Activated CD4-positive, alpha-beta memory T cell treated with anti-CD3 and anti-CD28 coated beads for 36 hours (primary cell): Measurements from ENCODE around the gene SCAF4. TPM values are rescaled to one million over a fixed set of nuclear protein-coding genes. Genes with fewer than 3 reads are reported as not detected.
A peak's percentile ranks its signal among the peaks of the same experiment; 100 is the strongest.

Source experiments
- CTCF ChIA-PET: fragments of 350-600 bp; sonication (Branson Sonifier 250); formaldehyde crosslinking; loops from one replicate; lab custom pipeline; 2021; ENCODE audit warnings: antibody characterized with exemption, inconsistent platforms; lab: Charles Lee
- POLR2A ChIA-PET: fragments of 350-600 bp; sonication (Branson Sonifier 250); formaldehyde crosslinking; loops from one replicate; lab custom pipeline; 2021; ENCODE audit warnings: antibody characterized with exemption; lab: Charles Lee
- DNase-seq: peaks from one replicate; pipeline ENCODE4 v3.0.0-alpha.2; 2020
- H3K27ac Mint-ChIP-seq: one replicate; pipeline ENCODE4 v1.8.0; 2021; ENCODE audit warnings: mixed read lengths
- H3K27me3 Mint-ChIP-seq: one replicate; pipeline ENCODE4 v1.8.0; 2021; ENCODE audit warnings: mixed read lengths
- H3K36me3 Mint-ChIP-seq: one replicate; pipeline ENCODE4 v1.8.0; 2021; ENCODE audit warnings: mixed read lengths
- H3K4me1 Mint-ChIP-seq: one replicate; pipeline ENCODE4 v1.8.0; 2021; ENCODE audit warnings: low read depth, mixed read lengths
- H3K4me3 Mint-ChIP-seq: one replicate; pipeline ENCODE4 v1.8.0; 2021; ENCODE audit warnings: mild to moderate bottlenecking, mixed read lengths
- H3K9me3 Mint-ChIP-seq: one replicate; pipeline ENCODE4 v1.8.0; 2021; ENCODE audit warnings: mixed read lengths
- intact Hi-C: fragments of 100-400 bp; cut with micrococcal nuclease; formaldehyde crosslinking; loops from one replicate; pipeline ENCODE4 v1.15.1; 2023
- total RNA-seq, 2 experiments: library from RNA; stranded (reverse); gene quantifications; one replicate each; pipeline ENCODE4 v1.2.3, GENCODE V29; 2021

SCAF4 gene
- total RNA-seq, 2 experiments from 2014 or later: 38.0 to 39.4 TPM

DNA sequence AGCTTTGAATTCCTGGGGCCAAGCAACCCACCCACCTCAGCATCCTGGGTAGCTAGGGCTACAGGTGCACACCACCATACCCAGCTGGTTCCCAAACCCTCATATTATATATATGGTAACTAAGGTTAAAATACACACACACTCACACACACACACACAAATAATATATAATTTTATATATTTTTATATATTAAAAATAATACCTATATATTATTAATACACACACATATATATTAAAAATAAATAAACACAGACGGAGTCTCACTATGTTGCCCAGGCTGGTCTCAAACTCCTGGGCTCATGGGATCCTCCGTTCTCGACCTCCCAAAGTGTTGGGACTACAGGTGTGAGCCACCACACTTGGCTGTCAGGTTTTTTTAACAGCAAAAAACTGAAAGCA is 31.9 kb downstream of the SCAF4 start:
- Mint-ChIP-seq H3K9me3 (no peaks in the 10 kb centered on the region), H3K27ac (no peak overlapping the region), H3K27me3 (no peaks in the 10 kb centered on the region), H3K36me3 (peaks cover 34% of the 10 kb centered on the region), H3K4me3 (no peak overlapping the region), H3K4me1 (peaks cover 9% of the 10 kb centered on the region)
- no peak for DNase-seq
- ChIA-PET CTCF (no interaction called here), POLR2A (no interaction called here)
- intact Hi-C loops: no loop called here

DNA sequence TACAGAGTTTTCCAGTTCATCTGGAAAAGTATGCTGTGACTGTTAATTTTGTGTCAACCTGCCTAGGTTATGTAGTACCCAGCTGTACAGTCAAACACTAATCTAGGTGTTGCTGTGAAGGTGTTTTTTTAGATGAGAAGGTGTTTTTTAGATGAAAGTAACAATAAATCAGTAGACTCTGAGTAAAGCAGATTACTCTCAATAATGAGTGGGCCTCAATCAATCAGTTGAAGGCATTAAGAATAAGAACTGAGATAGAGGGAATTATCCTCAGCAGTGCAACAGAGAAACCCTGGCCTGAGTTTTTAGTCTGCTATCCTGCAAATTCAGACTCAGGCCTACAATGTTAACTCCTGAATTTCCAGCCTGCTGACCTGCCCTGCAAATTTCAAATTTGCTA is 33.5 kb downstream of the SCAF4 start:
- POLR2A ChIA-PET: no interaction called here
- Mint-ChIP-seq H3K27me3 (no peaks in the 10 kb centered on the region), H3K27ac (no peak overlapping the region), H3K36me3 (peaks cover 44% of the 10 kb centered on the region), H3K4me1 (peaks cover 9% of the 10 kb centered on the region), H3K4me3 (no peak overlapping the region), H3K9me3 (no peaks in the 10 kb centered on the region)
- DNase-seq: no peak
- CTCF ChIA-PET: no interaction called here
- intact Hi-C loops: no loop called here

DNA sequence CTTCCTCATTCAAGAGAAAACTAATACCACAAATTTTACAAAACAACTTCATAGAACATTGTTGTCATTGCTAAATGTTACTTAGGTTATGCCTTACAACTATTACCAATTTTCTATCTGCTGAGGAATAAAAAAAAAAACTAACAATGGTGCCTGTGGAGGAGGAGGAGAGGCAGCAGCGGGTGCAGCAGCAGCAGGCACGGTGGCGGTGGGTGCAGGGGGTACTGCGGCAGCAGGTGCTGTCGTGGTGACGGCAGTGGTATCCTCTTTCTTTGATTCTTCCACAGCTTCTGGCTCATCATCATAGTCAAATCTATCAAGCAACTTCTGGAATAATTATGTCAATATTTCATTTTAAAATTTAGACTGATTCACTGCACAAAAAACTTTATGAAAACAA is 35.5 kb downstream of the SCAF4 start:
- POLR2A ChIA-PET: no interaction called here
- no peaks in the 10 kb centered on the region for H3K9me3 Mint-ChIP-seq
- intact Hi-C loops: no loop called here
- H3K4me3 Mint-ChIP-seq: no peak overlapping the region
- H3K4me1 Mint-ChIP-seq: peaks cover 7% of the 10 kb centered on the region
- CTCF ChIA-PET: no interaction called here
- DNase-seq: no peak
- H3K27ac Mint-ChIP-seq: peak overlapping the region; percentile 28
- no peaks in the 10 kb centered on the region for H3K27me3 Mint-ChIP-seq
- peaks cover 42% of the 10 kb centered on the region for H3K36me3 Mint-ChIP-seq

DNA sequence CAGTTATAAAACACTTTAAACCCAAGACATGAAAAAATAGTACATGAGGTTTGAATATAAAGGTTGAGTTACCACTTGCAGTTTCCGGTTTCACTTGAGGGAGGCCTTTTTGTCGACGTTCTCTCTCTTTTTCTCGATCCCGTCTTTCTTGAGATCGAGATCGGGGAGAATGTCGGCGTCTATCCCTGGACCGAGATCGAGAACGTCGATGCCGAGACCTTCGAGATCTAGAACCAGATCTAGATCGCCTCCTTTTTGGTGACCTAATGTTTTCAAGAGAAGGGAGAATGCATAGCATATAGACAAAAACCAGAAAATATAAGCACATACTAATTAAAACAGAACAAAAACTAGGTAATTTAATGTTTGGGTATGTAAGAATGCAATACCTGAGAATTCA is 38.7 kb downstream of the SCAF4 start:
- no peak overlapping the region for H3K27ac Mint-ChIP-seq
- H3K4me1 Mint-ChIP-seq: peaks cover 3% of the 10 kb centered on the region
- ChIA-PET POLR2A (no interaction called here), CTCF (no interaction called here)
- intact Hi-C loops: no loop called here
- no peaks in the 10 kb centered on the region for H3K9me3 Mint-ChIP-seq
- peaks cover 51% of the 10 kb centered on the region for H3K36me3 Mint-ChIP-seq
- no peak for DNase-seq
- no peak overlapping the region for H3K4me3 Mint-ChIP-seq
- no peaks in the 10 kb centered on the region for H3K27me3 Mint-ChIP-seq

DNA sequence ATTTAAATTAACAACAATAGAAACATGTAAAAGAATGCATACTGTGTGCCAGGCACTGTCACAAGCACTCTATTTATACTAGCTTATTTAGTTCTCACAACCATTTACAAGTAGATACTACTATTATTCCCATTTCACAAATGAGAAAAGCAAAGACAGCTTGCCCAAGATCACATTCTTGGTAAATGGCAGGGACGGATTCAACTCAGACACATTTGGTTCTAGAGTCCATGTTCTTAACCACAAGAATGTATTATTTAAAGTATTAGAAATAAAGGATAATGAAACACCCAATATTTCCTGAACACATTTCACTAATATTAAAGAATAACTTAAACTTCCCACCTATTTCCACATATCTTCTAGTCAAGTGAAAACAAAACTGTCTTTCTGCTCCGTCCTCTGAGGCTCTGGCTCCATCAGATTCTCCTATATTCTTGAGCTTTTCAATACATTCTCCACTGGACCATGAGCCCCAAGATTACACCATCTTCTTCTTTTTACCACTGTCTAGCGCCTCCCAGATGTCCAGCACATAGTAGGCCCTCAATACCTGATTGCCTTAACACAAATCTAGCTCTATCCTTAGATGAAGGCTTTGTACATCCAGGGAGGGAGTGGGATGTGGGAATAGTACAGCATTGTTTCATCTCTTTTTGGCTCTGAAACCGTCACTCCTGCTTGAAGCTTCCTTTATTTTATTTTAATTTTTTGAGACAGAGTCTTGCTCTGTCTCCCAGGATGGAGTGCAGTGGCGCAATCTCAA is 43.1 kb downstream of the SCAF4 start:
- intact Hi-C loops: no loop called here
- peaks cover 56% of the 10 kb centered on the region for H3K36me3 Mint-ChIP-seq
- H3K4me3 Mint-ChIP-seq: no peak overlapping the region
- POLR2A ChIA-PET: no interaction called here
- H3K27ac Mint-ChIP-seq: no peak overlapping the region
- CTCF ChIA-PET: interaction anchor here (0.6 to 0.7 kb wide), 2 partner anchors 13 to 196 kb away, joined by 3 read pairs; no protein-coding TSS in a partner anchor
- DNase-seq: no peak
- H3K4me1 Mint-ChIP-seq: no peaks in the 10 kb centered on the region
- H3K27me3 Mint-ChIP-seq: no peaks in the 10 kb centered on the region
- no peaks in the 10 kb centered on the region for H3K9me3 Mint-ChIP-seq

DNA sequence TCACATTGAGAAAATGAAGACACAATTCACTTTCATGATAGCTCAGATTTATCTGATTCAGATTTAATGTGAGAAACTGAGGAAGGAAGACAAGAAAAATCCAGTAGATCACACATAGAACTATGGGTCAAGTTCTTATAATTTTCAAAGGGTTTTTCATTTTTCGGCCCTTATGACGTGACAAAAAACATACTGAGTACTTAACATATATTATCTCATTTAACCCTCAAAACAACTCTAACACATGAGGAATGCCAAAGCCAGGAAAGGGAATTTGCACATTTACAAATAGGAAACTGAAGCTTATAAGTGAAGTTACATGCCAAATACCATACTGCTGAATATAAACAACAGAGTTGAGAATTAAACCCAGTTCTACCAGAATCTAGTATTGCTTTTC is 44.8 kb downstream of the SCAF4 start:
- H3K27me3 Mint-ChIP-seq: no peaks in the 10 kb centered on the region
- H3K36me3 Mint-ChIP-seq: peaks cover 55% of the 10 kb centered on the region
- ChIA-PET CTCF (no interaction called here), POLR2A (no interaction called here)
- no peaks in the 10 kb centered on the region for H3K4me1 Mint-ChIP-seq
- intact Hi-C loops: no loop called here
- no peak overlapping the region for H3K4me3 Mint-ChIP-seq
- H3K27ac Mint-ChIP-seq: no peak overlapping the region
- H3K9me3 Mint-ChIP-seq: no peaks in the 10 kb centered on the region
- no peak for DNase-seq

DNA sequence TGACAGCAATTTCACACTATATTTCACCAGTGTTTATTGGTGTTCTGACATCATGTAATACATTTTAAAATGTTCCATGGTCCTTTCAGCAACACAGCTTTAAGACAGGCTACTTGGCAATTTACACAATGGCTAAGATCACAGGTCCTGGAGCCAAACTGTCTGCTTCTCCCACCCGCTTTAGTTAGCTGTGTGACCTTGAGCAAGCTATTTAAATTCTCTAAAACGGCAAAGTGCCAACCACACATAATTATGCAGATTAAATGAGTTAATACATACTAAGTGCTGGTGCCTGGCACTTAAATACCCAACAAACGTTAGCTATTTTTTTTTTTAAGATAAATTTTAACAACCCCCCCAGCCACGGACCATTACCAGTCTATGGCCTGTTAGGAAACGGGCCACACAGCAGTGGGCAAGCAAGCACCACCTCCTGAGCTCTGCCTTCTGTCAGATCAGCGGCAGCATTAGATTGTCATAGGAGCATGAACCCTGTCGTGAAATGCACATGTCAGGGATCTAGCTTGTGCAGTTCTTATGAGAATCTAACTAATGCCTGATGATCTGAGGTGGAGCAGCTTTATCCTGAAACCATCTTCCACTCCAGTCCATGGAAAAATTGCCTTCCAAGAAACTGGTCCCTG is 45.5 kb downstream of the SCAF4 start:
- intact Hi-C loops: no loop called here
- H3K27me3 Mint-ChIP-seq: no peaks in the 10 kb centered on the region
- POLR2A ChIA-PET: no interaction called here
- DNase-seq: no peak
- no peak overlapping the region for H3K27ac Mint-ChIP-seq
- H3K4me1 Mint-ChIP-seq: no peaks in the 10 kb centered on the region
- H3K36me3 Mint-ChIP-seq: peaks cover 57% of the 10 kb centered on the region
- no peak overlapping the region for H3K4me3 Mint-ChIP-seq
- CTCF ChIA-PET: interaction anchor here (0.6 kb wide), 1 partner anchor 169 kb away, joined by 4 read pairs; no protein-coding TSS in a partner anchor
- H3K9me3 Mint-ChIP-seq: no peaks in the 10 kb centered on the region

DNA sequence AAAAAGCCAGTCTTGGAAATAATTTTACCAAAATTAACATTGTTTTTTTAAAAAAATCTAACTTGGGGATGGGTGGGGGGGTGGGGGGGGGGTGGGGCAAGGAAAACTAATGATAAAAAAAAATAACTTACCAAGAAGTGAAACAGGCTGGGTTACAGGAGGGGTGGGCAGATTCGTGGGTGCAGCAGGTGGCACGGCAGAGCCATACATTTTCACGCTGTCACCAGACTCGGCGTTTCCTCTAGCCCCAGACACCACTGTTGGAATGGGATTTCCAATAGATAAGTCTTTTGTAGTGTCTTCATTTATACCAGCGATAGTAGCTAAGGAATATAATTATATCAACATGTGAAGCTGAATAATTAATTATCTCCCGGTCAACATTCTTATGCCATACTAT is 47.0 kb downstream of the SCAF4 start:
- Mint-ChIP-seq H3K4me1 (no peaks in the 10 kb centered on the region), H3K27ac (no peak overlapping the region), H3K36me3 (peaks cover 51% of the 10 kb centered on the region), H3K9me3 (no peaks in the 10 kb centered on the region), H3K4me3 (no peak overlapping the region), H3K27me3 (no peaks in the 10 kb centered on the region)
- ChIA-PET POLR2A (no interaction called here), CTCF (no interaction called here)
- intact Hi-C loops: no loop called here
- DNase-seq: no peak

DNA sequence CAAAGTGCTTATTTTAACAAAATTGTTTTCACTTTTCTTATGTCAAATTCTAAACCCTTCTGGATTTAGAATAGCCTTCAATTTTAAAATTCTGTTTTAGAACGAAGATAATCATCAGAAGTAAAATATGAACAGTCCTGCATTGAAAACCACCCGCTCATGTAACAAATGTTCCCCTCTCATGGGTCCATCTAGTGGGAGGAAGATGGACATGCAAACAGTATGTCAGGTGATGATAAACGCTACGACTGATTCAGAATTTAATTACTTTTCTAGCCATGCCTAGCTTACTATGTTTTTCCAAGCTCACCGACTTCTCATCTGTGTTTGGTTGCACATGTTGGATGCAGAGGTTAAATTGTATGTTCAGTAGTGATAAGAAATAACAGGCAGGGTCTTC is 48.9 kb downstream of the SCAF4 start:
- intact Hi-C loops: no loop called here
- H3K27ac Mint-ChIP-seq: no peak overlapping the region
- H3K36me3 Mint-ChIP-seq: peaks cover 46% of the 10 kb centered on the region
- ChIA-PET POLR2A (no interaction called here), CTCF (no interaction called here)
- H3K4me3 Mint-ChIP-seq: no peak overlapping the region
- no peaks in the 10 kb centered on the region for H3K27me3 Mint-ChIP-seq
- H3K9me3 Mint-ChIP-seq: no peaks in the 10 kb centered on the region
- no peak for DNase-seq
- H3K4me1 Mint-ChIP-seq: no peaks in the 10 kb centered on the region

DNA sequence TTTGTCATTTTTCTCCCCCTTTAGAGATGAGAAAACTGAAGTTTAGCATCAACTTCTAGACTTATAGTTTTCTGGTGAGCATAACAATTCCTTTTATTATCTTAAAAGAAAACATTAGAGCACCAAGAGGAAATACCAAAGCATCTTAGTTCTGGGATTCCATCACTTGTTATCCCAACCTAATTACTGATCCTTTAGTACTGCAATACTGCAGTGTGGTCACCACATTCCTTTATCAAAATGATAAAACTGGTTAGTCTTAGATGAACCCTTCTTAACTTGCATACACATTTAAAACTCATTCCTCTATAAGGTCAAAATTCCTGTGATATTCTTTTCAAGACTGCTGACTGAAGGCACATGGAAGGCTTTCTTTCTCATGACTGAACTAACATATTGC is 49.3 kb downstream of the SCAF4 start:
- Mint-ChIP-seq H3K4me1 (no peaks in the 10 kb centered on the region), H3K27ac (no peak overlapping the region), H3K4me3 (no peak overlapping the region), H3K27me3 (no peaks in the 10 kb centered on the region), H3K9me3 (no peaks in the 10 kb centered on the region), H3K36me3 (peaks cover 45% of the 10 kb centered on the region)
- intact Hi-C loops: no loop called here
- DNase-seq: no peak
- CTCF ChIA-PET: no interaction called here
- POLR2A ChIA-PET: no interaction called here

DNA sequence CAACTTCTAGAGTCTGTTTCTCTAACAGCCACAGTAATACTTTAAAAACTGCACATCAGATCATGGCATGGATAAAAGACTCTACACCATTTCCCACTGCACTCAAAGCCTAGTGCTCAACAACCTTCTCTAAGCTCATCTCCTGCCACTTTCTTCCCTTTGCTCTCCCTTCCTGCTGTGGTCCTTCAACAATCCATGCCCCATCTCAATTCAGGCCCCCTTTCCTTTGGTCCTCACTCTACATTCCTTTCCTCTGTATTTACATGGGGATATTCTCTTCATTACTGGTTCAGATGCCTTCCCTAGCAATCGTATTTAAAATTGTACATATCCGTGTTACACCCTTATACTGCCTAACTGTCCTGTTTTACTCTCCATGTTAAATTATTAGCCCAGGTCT is 53.4 kb downstream of the SCAF4 start:
- Mint-ChIP-seq H3K9me3 (no peaks in the 10 kb centered on the region), H3K27me3 (no peaks in the 10 kb centered on the region), H3K27ac (no peak overlapping the region), H3K4me3 (no peak overlapping the region), H3K36me3 (peaks cover 22% of the 10 kb centered on the region), H3K4me1 (no peaks in the 10 kb centered on the region)
- ChIA-PET CTCF (no interaction called here), POLR2A (no interaction called here)
- no peak for DNase-seq
- intact Hi-C loops: no loop called here

DNA sequence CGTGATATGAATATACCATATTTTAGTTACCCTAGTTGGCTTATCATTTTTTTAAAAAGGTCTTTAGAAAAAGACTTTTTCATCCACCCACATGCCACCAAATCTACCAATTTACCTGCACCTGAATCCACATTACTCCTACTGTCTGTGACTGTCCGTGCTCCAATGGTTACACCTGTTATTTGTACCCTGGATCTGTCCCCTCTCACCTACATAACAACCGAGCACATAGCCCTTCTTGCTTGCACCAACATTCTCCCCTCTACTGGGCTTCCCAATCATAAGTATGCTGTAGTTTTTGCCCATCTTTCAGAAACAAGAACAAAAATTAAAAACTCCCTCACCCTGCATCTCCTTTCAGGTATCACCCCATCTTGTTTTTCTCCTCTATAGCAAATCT is 54.9 kb downstream of the SCAF4 start:
- intact Hi-C loops: no loop called here
- H3K9me3 Mint-ChIP-seq: no peaks in the 10 kb centered on the region
- peaks cover 15% of the 10 kb centered on the region for H3K36me3 Mint-ChIP-seq
- H3K4me1 Mint-ChIP-seq: no peaks in the 10 kb centered on the region
- POLR2A ChIA-PET: no interaction called here
- CTCF ChIA-PET: interaction anchor here (0.5 kb wide), 1 partner anchor 566 kb away, joined by 3 read pairs; no protein-coding TSS in a partner anchor
- no peak overlapping the region for H3K27ac Mint-ChIP-seq
- H3K27me3 Mint-ChIP-seq: no peaks in the 10 kb centered on the region
- DNase-seq: no peak
- H3K4me3 Mint-ChIP-seq: no peak overlapping the region

DNA sequence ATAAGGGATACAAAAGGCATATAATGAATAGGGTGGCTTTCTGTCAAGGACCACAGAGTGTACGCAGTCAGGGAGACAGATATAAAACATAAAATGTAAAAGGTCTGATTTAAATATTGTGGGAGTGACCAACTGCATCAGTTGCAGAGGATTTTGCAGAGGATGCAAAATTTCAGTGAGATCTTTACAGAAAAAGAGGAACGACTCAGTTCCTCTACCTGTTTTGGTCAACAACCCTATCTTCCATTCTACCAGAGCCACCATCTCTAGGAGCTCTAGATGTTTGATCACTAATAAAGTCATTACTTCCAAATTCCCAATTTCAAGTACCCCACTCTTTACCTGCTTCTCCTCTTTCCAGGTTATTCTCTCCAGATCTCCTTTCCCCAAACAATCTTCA is 56.0 kb downstream of the SCAF4 start:
- H3K36me3 Mint-ChIP-seq: peaks cover 16% of the 10 kb centered on the region
- CTCF ChIA-PET: no interaction called here
- H3K9me3 Mint-ChIP-seq: no peaks in the 10 kb centered on the region
- no peaks in the 10 kb centered on the region for H3K27me3 Mint-ChIP-seq
- no peak overlapping the region for H3K4me3 Mint-ChIP-seq
- intact Hi-C loops: no loop called here
- H3K4me1 Mint-ChIP-seq: no peaks in the 10 kb centered on the region
- H3K27ac Mint-ChIP-seq: no peak overlapping the region
- POLR2A ChIA-PET: no interaction called here
- DNase-seq: no peak
